Measurements from ENCODE around the gene AOX1. TPM values are rescaled to one million over a fixed set of nuclear protein-coding genes. Genes with fewer than 3 reads are reported as not detected.

Gene AOX1
- total RNA-seq, 1 experiment from 2014 or later = 3.0 TPM

GRCh38 chr2:200703926-200704637, 118.3 kb downstream of the AOX1 start:
- CTCF ChIA-PET = interaction anchor here (1.8 kb wide), 1 partner anchor 220 kb away, joined by 7 read pairs; no protein-coding TSS in a partner anchor
- Histone ChIP-seq H3K36me3 (ENCODE audit: control insufficient read depth, insufficient read depth, low read length) (no peaks in the 10 kb centered on the region), H3K4me3 (ENCODE audit: low read depth in 2 of 2, low read length in 2 of 2) (no peak overlapping the region), H3K27me3 (ENCODE audit: control insufficient read depth, insufficient read depth, low read length) (no peaks in the 10 kb centered on the region), H3K27ac (ENCODE audit: low read length) (no peak overlapping the region), H3K4me1 (ENCODE audit: control insufficient read depth, insufficient read depth, low read length) (no peaks in the 10 kb centered on the region), H3K9me3 (ENCODE audit: control insufficient read depth, insufficient read depth, low read depth, low read length) (no peaks in the 10 kb centered on the region)
- BruUV-seq (replicated peaks) = no TSS peak
- in situ Hi-C loops (cut with HindIII; ENCODE audit: low pct_unique_long_range_greater_than_20kb, low sequenced_read_pairs) = no loop called here
- POLR2A ChIA-PET = no interaction called here
- DNase-seq (ENCODE audit: low read depth, low spot score) = no peak
- TF ChIP-seq SIN3A (IDR thresholded peaks at IDR 0.05; ENCODE audit: borderline replicate concordance, insufficient read depth, low read depth, low read length) (no peak), POLR2AphosphoS5 (IDR thresholded peaks at IDR 0.05; ENCODE audit: low read depth, low read length) (no peak), TCF7L2 (IDR thresholded peaks at IDR 0.05; ENCODE audit: low read depth, low read length) (no peak)
- TF ChIP-seq, protein P1, sequence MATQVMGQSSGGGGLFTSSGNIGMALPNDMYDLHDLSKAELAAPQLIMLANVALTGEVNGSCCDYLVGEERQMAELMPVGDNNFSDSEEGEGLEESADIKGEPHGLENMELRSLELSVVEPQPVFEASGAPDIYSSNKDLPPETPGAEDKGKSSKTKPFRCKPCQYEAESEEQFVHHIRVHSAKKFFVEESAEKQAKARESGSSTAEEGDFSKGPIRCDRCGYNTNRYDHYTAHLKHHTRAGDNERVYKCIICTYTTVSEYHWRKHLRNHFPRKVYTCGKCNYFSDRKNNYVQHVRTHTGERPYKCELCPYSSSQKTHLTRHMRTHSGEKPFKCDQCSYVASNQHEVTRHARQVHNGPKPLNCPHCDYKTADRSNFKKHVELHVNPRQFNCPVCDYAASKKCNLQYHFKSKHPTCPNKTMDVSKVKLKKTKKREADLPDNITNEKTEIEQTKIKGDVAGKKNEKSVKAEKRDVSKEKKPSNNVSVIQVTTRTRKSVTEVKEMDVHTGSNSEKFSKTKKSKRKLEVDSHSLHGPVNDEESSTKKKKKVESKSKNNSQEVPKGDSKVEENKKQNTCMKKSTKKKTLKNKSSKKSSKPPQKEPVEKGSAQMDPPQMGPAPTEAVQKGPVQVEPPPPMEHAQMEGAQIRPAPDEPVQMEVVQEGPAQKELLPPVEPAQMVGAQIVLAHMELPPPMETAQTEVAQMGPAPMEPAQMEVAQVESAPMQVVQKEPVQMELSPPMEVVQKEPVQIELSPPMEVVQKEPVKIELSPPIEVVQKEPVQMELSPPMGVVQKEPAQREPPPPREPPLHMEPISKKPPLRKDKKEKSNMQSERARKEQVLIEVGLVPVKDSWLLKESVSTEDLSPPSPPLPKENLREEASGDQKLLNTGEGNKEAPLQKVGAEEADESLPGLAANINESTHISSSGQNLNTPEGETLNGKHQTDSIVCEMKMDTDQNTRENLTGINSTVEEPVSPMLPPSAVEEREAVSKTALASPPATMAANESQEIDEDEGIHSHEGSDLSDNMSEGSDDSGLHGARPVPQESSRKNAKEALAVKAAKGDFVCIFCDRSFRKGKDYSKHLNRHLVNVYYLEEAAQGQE (IDR thresholded peaks at IDR 0.05; ENCODE audit: insufficient read depth in 1 of 2, low read depth in 2 of 2, low read length in 1 of 2) = no peak
- TF ChIP-seq, protein P2, sequence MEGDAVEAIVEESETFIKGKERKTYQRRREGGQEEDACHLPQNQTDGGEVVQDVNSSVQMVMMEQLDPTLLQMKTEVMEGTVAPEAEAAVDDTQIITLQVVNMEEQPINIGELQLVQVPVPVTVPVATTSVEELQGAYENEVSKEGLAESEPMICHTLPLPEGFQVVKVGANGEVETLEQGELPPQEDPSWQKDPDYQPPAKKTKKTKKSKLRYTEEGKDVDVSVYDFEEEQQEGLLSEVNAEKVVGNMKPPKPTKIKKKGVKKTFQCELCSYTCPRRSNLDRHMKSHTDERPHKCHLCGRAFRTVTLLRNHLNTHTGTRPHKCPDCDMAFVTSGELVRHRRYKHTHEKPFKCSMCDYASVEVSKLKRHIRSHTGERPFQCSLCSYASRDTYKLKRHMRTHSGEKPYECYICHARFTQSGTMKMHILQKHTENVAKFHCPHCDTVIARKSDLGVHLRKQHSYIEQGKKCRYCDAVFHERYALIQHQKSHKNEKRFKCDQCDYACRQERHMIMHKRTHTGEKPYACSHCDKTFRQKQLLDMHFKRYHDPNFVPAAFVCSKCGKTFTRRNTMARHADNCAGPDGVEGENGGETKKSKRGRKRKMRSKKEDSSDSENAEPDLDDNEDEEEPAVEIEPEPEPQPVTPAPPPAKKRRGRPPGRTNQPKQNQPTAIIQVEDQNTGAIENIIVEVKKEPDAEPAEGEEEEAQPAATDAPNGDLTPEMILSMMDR (IDR thresholded peaks at IDR 0.05) = no peak
- intact Hi-C loops (cut with micrococcal nuclease; ENCODE audit: unreplicated experiment) = loop anchor here (1.0 to 5.0 kb wide), 4 partner anchors 86 to 731 kb away; no protein-coding TSS in a partner anchor
- no peak for ATAC-seq

DNA sequence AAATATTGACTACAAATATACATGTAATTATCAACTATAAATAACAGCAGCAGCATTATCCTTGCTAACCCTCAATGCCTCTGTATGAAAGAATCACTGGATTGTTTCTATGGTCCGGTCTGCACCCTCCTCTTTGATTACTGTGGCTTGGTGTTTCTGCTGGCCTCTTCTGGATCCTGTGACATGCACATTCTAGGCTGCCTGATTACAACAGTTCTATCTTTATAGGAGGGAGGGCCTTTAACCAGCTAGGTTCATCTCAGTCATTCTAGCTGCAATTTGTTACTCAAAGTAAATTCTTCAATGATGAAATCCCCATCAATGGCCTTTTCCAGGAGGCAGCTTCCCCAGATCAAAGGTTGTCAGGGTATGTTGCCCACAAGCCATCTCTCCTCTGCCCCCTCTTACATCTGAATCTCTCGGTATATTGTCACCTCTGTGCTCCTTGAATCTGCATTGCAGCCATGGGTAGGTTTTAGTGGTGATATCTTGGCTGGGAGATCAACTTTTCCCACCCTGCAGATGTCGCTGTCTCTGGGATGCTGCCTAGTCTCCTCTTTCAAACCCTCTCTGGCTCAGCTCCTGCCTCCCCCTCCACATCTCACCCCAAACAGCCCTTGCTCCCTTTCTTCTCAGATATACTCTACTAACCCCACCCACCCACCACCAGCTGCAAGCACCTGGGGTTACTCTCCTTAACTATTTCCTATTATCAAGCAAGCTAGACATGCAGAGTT, 119.7 kb downstream of the AOX1 start:
- no TSS peak for BruUV-seq (replicated peaks)
- in situ Hi-C loops (cut with HindIII; ENCODE audit: low pct_unique_long_range_greater_than_20kb, low sequenced_read_pairs) (no loop called here), intact Hi-C loops (cut with micrococcal nuclease; ENCODE audit: unreplicated experiment) (no loop called here)
- ATAC-seq (no peak), DNase-seq (ENCODE audit: low read depth, low spot score) (no peak)
- no peaks in the 10 kb centered on the region for H3K27me3 ChIP-seq (ENCODE audit: control insufficient read depth, insufficient read depth, low read length)
- TF ChIP-seq, protein P1 (IDR thresholded peaks at IDR 0.05; ENCODE audit: insufficient read depth in 1 of 2, low read depth in 2 of 2, low read length in 1 of 2) = no peak
- TF ChIP-seq, protein P2 (IDR thresholded peaks at IDR 0.05) = no peak
- TF ChIP-seq SIN3A (IDR thresholded peaks at IDR 0.05; ENCODE audit: borderline replicate concordance, insufficient read depth, low read depth, low read length) = no peak
- no peak for TF ChIP-seq POLR2AphosphoS5 (IDR thresholded peaks at IDR 0.05; ENCODE audit: low read depth, low read length)
- TF ChIP-seq TCF7L2 (IDR thresholded peaks at IDR 0.05; ENCODE audit: low read depth, low read length) = no peak
- POLR2A ChIA-PET = no interaction called here
- CTCF ChIA-PET = interaction anchor here (0.6 kb wide), 1 partner anchor 12 kb away, joined by 3 read pairs; no protein-coding TSS in a partner anchor
- no peaks in the 10 kb centered on the region for H3K36me3 ChIP-seq (ENCODE audit: control insufficient read depth, insufficient read depth, low read length)
- H3K4me3 ChIP-seq (ENCODE audit: low read depth in 2 of 2, low read length in 2 of 2) = no peak overlapping the region
- H3K9me3 ChIP-seq (ENCODE audit: control insufficient read depth, insufficient read depth, low read depth, low read length) = no peaks in the 10 kb centered on the region
- no peak overlapping the region for H3K27ac ChIP-seq (ENCODE audit: low read length)
- H3K4me1 ChIP-seq (ENCODE audit: control insufficient read depth, insufficient read depth, low read length) = no peaks in the 10 kb centered on the region

Measured in Panc1 (cell line).